H1 (cell line): ENCODE results near the gene LSM6. TPM values are rescaled to one million over a fixed set of nuclear protein-coding genes. Genes with fewer than 3 reads are reported as not detected.

Source experiments
- CTCF ChIA-PET: fragments of 300-600 bp; sonication (Branson Sonifier 250); formaldehyde crosslinking; loops from one replicate; lab custom pipeline; 2021; ENCODE audit not compliant: partially characterized antibody; lab: Charles Lee
- POLR2A ChIA-PET: fragments of 300-600 bp; sonication (Branson Sonifier 250); formaldehyde crosslinking; loops from one replicate; lab custom pipeline; 2021; ENCODE audit warnings: inconsistent platforms; ENCODE audit not compliant: partially characterized antibody; lab: Charles Lee
- DNase-seq, 2 experiments: peaks; one replicate each; pipeline versions ENCODE4 v3.0.0 to v3.0.0-alpha.2; 2010 to 2022; ENCODE audit warnings: low spot score in 2 of 2, low read depth in 1 of 2, mixed read lengths in 1 of 2
- FAIRE-seq: peaks from 2 replicates; lab custom pipeline; 2011; peaks lifted over from hg19 to GRCh38; lab: Jason Lieb, UNC
- H2AFZ ChIP-seq: 2 replicates; pipeline ENCODE4 v1.8.1; 2012; ENCODE audit warnings: low read length, inconsistent platforms
- H2AK5ac ChIP-seq: 2 replicates; pipeline ENCODE4 v1.6.1; 2013; ENCODE audit warnings: low read depth, low read length
- H2BK120ac ChIP-seq: replicated peaks from 2 replicates; pipeline ENCODE3; 2013; ENCODE audit warnings: low read depth, low read length, inconsistent platforms
- H2BK12ac ChIP-seq: 2 replicates; pipeline ENCODE4 v1.6.1; 2013; ENCODE audit warnings: low read depth, low read length
- H2BK15ac ChIP-seq: 2 replicates; pipeline ENCODE4 v1.6.1; 2013; ENCODE audit warnings: low read length
- H2BK20ac ChIP-seq: 2 replicates; pipeline ENCODE4 v1.6.1; 2013; ENCODE audit warnings: low read length
- H2BK5ac ChIP-seq: 2 replicates; pipeline ENCODE4 v1.6.1; 2013; ENCODE audit warnings: low read depth, low read length
- H3K14ac ChIP-seq: 2 replicates; pipeline ENCODE4 v1.6.1; 2013; ENCODE audit warnings: inconsistent platforms; ENCODE audit not compliant: insufficient read length
- H3K18ac ChIP-seq: 2 replicates; pipeline ENCODE4 v1.6.1; 2013; ENCODE audit warnings: low read length; ENCODE audit errors: extremely low read depth
- H3K23ac ChIP-seq: 2 replicates; pipeline ENCODE4 v1.6.1; 2013; ENCODE audit warnings: inconsistent platforms; ENCODE audit not compliant: insufficient read length
- H3K23me2 ChIP-seq: 2 replicates; pipeline ENCODE4 v1.6.1; 2013; ENCODE audit warnings: low read depth, low read length
- H3K27ac ChIP-seq: 2 replicates; pipeline ENCODE4 v1.6.1; 2011; ENCODE audit warnings: low read depth, low read length, inconsistent platforms
- H3K27me3 ChIP-seq, 4 experiments: replicated peaks in 1 of 4; 1 replicate in 1 of 4; 2 replicates in 3 of 4; pipeline versions ENCODE4 v1.6.1 to v1.8.1; 2011 to 2013; ENCODE audit warnings: low read length in 3 of 4, mild to moderate bottlenecking in 3 of 4, inconsistent platforms in 2 of 4, mixed read lengths in 2 of 4, moderate library complexity in 1 of 4; ENCODE audit not compliant: control insufficient read depth in 3 of 4, insufficient read depth in 3 of 4; ENCODE audit errors: extremely low read depth in 1 of 4
- H3K36me3 ChIP-seq, 4 experiments: 2 replicates each; pipeline versions ENCODE4 v1.6.1 to v1.8.1; 2011 to 2013; ENCODE audit warnings: mild to moderate bottlenecking in 4 of 4, low read length in 3 of 4, moderate library complexity in 2 of 4, control low read depth in 1 of 4, inconsistent platforms in 1 of 4; ENCODE audit not compliant: insufficient read depth in 4 of 4, control insufficient read depth in 2 of 4
- H3K4ac ChIP-seq: replicated peaks from 2 replicates; pipeline ENCODE3; 2013; ENCODE audit warnings: low read length, low read depth, mixed read lengths, inconsistent platforms; ENCODE audit not compliant: insufficient read length
- H3K4me1 ChIP-seq, 4 experiments: replicated peaks in 1 of 4; 1 replicate in 1 of 4; 2 replicates in 3 of 4; pipeline versions ENCODE4 v1.6.1 to v1.8.1; 2011 to 2013; ENCODE audit warnings: low read length in 3 of 4, inconsistent platforms in 2 of 4, mixed read lengths in 1 of 4; ENCODE audit not compliant: insufficient read depth in 4 of 4, control insufficient read depth in 3 of 4
- H3K4me2 ChIP-seq, 2 experiments: 2 replicates each; pipeline versions ENCODE4 v1.6.1 to v1.8.1; 2011 to 2013; ENCODE audit warnings: low read depth in 2 of 2, low read length in 2 of 2, control low read depth in 1 of 2, inconsistent platforms in 1 of 2, mild to moderate bottlenecking in 1 of 2; ENCODE audit not compliant: insufficient read depth in 1 of 2
- H3K4me3 ChIP-seq, 4 experiments: fragments of 200-600, 300-600 bp in 1 of 4; sonication (generic), shearing (Covaris generic), sonication (Bioruptor Twin) in 1 of 4; 2 replicates each; pipeline versions ENCODE4 v1.5.1 to v1.8.1; 2011 to 2016; ENCODE audit warnings: low read length in 4 of 4, low read depth in 3 of 4, control low read depth in 2 of 4, inconsistent platforms in 2 of 4, mild to moderate bottlenecking in 2 of 4, mixed read lengths in 1 of 4, moderate library complexity in 1 of 4; ENCODE audit not compliant: insufficient read depth in 2 of 4; ENCODE audit errors: extremely low read depth in 1 of 4
- H3K56ac ChIP-seq: replicated peaks from 2 replicates; pipeline ENCODE3; 2013; ENCODE audit warnings: low read depth, mild to moderate bottlenecking, mixed read lengths, low read length, inconsistent platforms; ENCODE audit not compliant: insufficient read length
- H3K79me1 ChIP-seq: 2 replicates; pipeline ENCODE4 v1.6.1; 2013; ENCODE audit warnings: low read depth, low read length, control low read depth
- H3K79me2 ChIP-seq, 2 experiments: 2 replicates each; pipeline versions ENCODE4 v1.6.1 to v1.8.1; 2012 to 2013; ENCODE audit warnings: low read length in 2 of 2, mild to moderate bottlenecking in 2 of 2, inconsistent platforms in 1 of 2; ENCODE audit not compliant: insufficient read depth in 2 of 2, control insufficient read depth in 1 of 2
- H3K9ac ChIP-seq, 4 experiments: replicated peaks in 1 of 4; 1 replicate in 1 of 4; 2 replicates in 3 of 4; pipeline versions ENCODE4 v1.6.1 to v1.8.1; 2011 to 2013; ENCODE audit warnings: low read depth in 3 of 4, low read length in 3 of 4, control low read depth in 2 of 4, mild to moderate bottlenecking in 2 of 4, moderate library complexity in 2 of 4, inconsistent platforms in 1 of 4; ENCODE audit errors: extremely low read depth in 1 of 4
- H3K9me3 ChIP-seq, 2 experiments: 2 replicates each; pipeline versions ENCODE4 v1.6.1 to v1.8.1; 2012 to 2013; ENCODE audit warnings: mild to moderate bottlenecking in 2 of 2, moderate library complexity in 2 of 2, control low read depth in 1 of 2, inconsistent platforms in 1 of 2, low read depth in 1 of 2, low read length in 1 of 2, mixed read lengths in 1 of 2; ENCODE audit not compliant: insufficient read depth in 2 of 2
- H4K20me1 ChIP-seq, 2 experiments: replicated peaks in 1 of 2; 2 replicates each; pipeline versions ENCODE3 to v1.8.1; 2011 to 2013; ENCODE audit warnings: inconsistent platforms in 2 of 2, low read length in 2 of 2, mild to moderate bottlenecking in 1 of 2; ENCODE audit not compliant: insufficient read depth in 2 of 2, control insufficient read depth in 1 of 2
- H4K5ac ChIP-seq: 2 replicates; pipeline ENCODE4 v1.6.1; 2013; ENCODE audit warnings: low read length, low read depth, mixed read lengths, inconsistent platforms; ENCODE audit not compliant: insufficient read length
- H4K8ac ChIP-seq: 2 replicates; pipeline ENCODE4 v1.8.0; 2013; ENCODE audit warnings: mild to moderate bottlenecking, moderate library complexity, low read length, inconsistent platforms; ENCODE audit not compliant: insufficient read depth; ENCODE audit errors: extremely low read depth
- H4K91ac ChIP-seq: replicated peaks from 2 replicates; pipeline ENCODE3; 2013; ENCODE audit warnings: low read length, mixed read lengths, inconsistent platforms; ENCODE audit not compliant: insufficient read length
- ATF3 ChIP-seq: IDR thresholded peaks from 2 replicates; pipeline ENCODE4 v1.6.1; 2011; ENCODE audit warnings: low read depth, mild to moderate bottlenecking, low read length; ENCODE audit not compliant: insufficient read depth
- EZH2 ChIP-seq: fragments of 200-600 bp; sonication (generic); IDR thresholded peaks from 2 replicates; pipeline ENCODE4 v1.7.1; 2012; ENCODE audit warnings: low read depth, mild to moderate bottlenecking, moderate library complexity, low read length, inconsistent platforms; ENCODE audit not compliant: severe bottlenecking
- WGBS, 2 experiments: shearing (Covaris generic) in 1 of 2; methylation state at CpG; one replicate each; pipeline versions ENCODE4 v1.1.6 to v1.1.7; 2013 to 2015; ENCODE audit warnings: low lambda C conversion rate in 2 of 2, mixed read lengths in 2 of 2, inconsistent platforms in 1 of 2, low coverage in 1 of 2, missing lambda C conversion rate in 1 of 2; ENCODE audit not compliant: insufficient replicate concordance in 2 of 2, insufficient coverage in 1 of 2, insufficient read length in 1 of 2; ENCODE audit errors: extremely low coverage in 1 of 2, missing lambda C conversion rate in 1 of 2; 5-methylcytosine and 5-hydroxymethylcytosine counted together
- polyA plus RNA-seq, 7 experiments: library from polyadenylated mRNA; depleted of rRNA in 3 of 7; stranded (reverse) in 5 of 7; unstranded in 2 of 7; fragments of >200 nt in 5 of 7; fragments of 200-250 nt in 2 of 7; gene quantifications; 1 replicate in 5 of 7; 2 replicates in 1 of 7; 4 replicates in 1 of 7; pipeline versions ENCODE4 v1.2.1 to v1.2.3, GENCODE V29; 2011 to 2013; ENCODE audit warnings: missing spikeins in 2 of 7, mixed read lengths in 2 of 7
- total RNA-seq: library from RNA; stranded (reverse); fragmentation: NEBNext Ultra II Directional; extraction: Animal tissue kit (Norgen Biotek cat#: 25700); gene quantifications from 2 replicates; pipeline ENCODE4 v1.2.1, GENCODE V29; 2021

LSM6 gene
- total and polyA plus RNA-seq, 2 of the 8 experiments (the other 6 are each of a cell fraction or from before 2014, with no cell fraction given): 40.2 to 63.4 TPM

- no peak overlapping the region for H4K8ac ChIP-seq
- no peak overlapping the region for H3K4me3 ChIP-seq
- no peak for FAIRE-seq
Observed at GRCh38 chr4:146211440-146211839, 35.9 kb downstream of the LSM6 start.

More at GRCh38 chr4:146211440-146211839, 35.9 kb downstream of the LSM6 start:
- H2BK20ac ChIP-seq: no peak overlapping the region
- TF ChIP-seq ATF3 (no peak), EZH2 (no peak)
- TF ChIP-seq, all 59 proteins: peak for 0
- no peak overlapping the region for H3K4me2 ChIP-seq
- H3K9ac ChIP-seq: no peak overlapping the region
- no peak overlapping the region for H2BK120ac ChIP-seq
- no peaks in the 10 kb centered on the region for H3K27me3 ChIP-seq
- CTCF ChIA-PET: no interaction called here
- no peaks in the 10 kb centered on the region for H3K9me3 ChIP-seq
- no peak overlapping the region for H2BK5ac ChIP-seq
- no peak overlapping the region for H4K5ac ChIP-seq
- H3K79me2 ChIP-seq: no peaks in the 10 kb centered on the region
- no peaks in the 10 kb centered on the region for H3K23me2 ChIP-seq
- DNase-seq: no peak
- no peaks in the 10 kb centered on the region for H3K79me1 ChIP-seq
- POLR2A ChIA-PET: no interaction called here
- no peak overlapping the region for H3K56ac ChIP-seq
- H3K14ac ChIP-seq: no peak overlapping the region
- H2BK15ac ChIP-seq: no peak overlapping the region
- no peak overlapping the region for H2BK12ac ChIP-seq
- no peak overlapping the region for H2AFZ ChIP-seq
- 93% methylated on average over 7 of the region's 7 CpGs; no CpG with 5 or more reads in 1 of the 2 experiments for WGBS, 2 experiments
- no peak overlapping the region for H3K23ac ChIP-seq
- no peaks in the 10 kb centered on the region for H3K4me1 ChIP-seq
- H3K27ac ChIP-seq: no peak overlapping the region
- H3K18ac ChIP-seq: no peak overlapping the region
- no peaks in the 10 kb centered on the region for H4K20me1 ChIP-seq
- H2AK5ac ChIP-seq: no peak overlapping the region
- no peak overlapping the region for H4K91ac ChIP-seq
- H3K4ac ChIP-seq: no peak overlapping the region
- H3K36me3 ChIP-seq: no peaks in the 10 kb centered on the region
